Measurements from ENCODE around the gene SH2D2A. TPM values are rescaled to one million over a fixed set of nuclear protein-coding genes. Genes with fewer than 3 reads are reported as not detected.

Gene SH2D2A
- total RNA-seq, 1 experiment from 2014 or later = 4.9 TPM

DNA sequence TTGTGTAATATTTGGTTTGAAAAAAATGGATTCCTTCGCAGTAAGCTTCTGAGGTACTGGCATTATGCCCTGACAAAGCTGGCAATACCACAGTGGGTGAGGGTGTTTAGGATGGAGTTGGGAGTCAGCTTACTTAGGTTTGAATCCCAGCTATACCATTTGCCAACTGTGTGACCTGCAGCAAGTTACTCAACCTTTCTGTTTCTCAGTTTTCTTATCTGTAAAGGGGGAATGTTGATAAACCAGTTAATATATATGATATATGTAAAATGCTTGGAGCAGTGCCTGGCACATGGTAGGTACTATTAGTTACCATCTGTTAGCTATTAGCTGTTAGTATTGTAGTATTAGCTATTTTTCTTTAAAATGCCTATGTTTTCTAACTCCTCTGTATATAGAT is 60.3 kb downstream of the SH2D2A start:
- ChIA-PET CTCF (interaction anchor here (0.6 to 2.2 kb wide), 4 partner anchors 28 to 337 kb away, joined by 3 to 5 read pairs (median 4); partner anchors contain the start of gene METTL25B), POLR2A (interaction anchor here (0.6 kb wide), 1 partner anchor 16 kb away, joined by 4 read pairs; the partner anchor contains the start of gene MRPL24)
- ATAC-seq = no peak

More for the DNA sequence above, 60.3 kb downstream of the SH2D2A start:
- H3K4me3 Mint-ChIP-seq = no peak overlapping the region
- no peak overlapping the region for H3K27ac Mint-ChIP-seq
- no peaks in the 10 kb centered on the region for H3K9me3 Mint-ChIP-seq
- peaks cover 14% of the 10 kb centered on the region for H3K4me1 Mint-ChIP-seq
- TF ChIP-seq ZSCAN18 (CRISPR knock-in tag; IDR thresholded peaks at IDR 0.05) (no peak), HMGA2 (CRISPR knock-in tag; IDR thresholded peaks at IDR 0.05) (no peak), ZBTB21 (CRISPR knock-in tag; IDR thresholded peaks at IDR 0.05; ENCODE audit: borderline replicate concordance) (no peak), NFATC4 (CRISPR knock-in tag; IDR thresholded peaks at IDR 0.05) (no peak), FOXP4 (CRISPR knock-in tag; IDR thresholded peaks at IDR 0.05) (no peak), GRHL2 (CRISPR knock-in tag; IDR thresholded peaks at IDR 0.05; ENCODE audit: insufficient replicate concordance, severe bottlenecking) (no peak), IRF2 (CRISPR knock-in tag; IDR thresholded peaks at IDR 0.05; ENCODE audit: borderline replicate concordance, low read depth) (no peak), SMAD4 (CRISPR knock-in tag; IDR thresholded peaks at IDR 0.05) (no peak), ATF6 (CRISPR knock-in tag; IDR thresholded peaks at IDR 0.05) (no peak), AR (CRISPR knock-in tag; IDR thresholded peaks at IDR 0.05) (no peak), SMAD3 (CRISPR knock-in tag; IDR thresholded peaks at IDR 0.05; ENCODE audit: borderline replicate concordance) (no peak), SP1 (CRISPR knock-in tag; conservative IDR thresholded peaks at IDR 0.05) (no peak), CBFB (CRISPR knock-in tag; IDR thresholded peaks at IDR 0.05; ENCODE audit: low read depth) (no peak)
- H3K36me3 Mint-ChIP-seq = no peaks in the 10 kb centered on the region
- no peak for DNase-seq (ENCODE audit: low spot score)
- no peaks in the 10 kb centered on the region for H3K27me3 Mint-ChIP-seq (ENCODE audit: low read depth)

Other genes starting within 250 kb of the SH2D2A start
- gene IQGAP3, start 244.3 kb downstream of the SH2D2A start, total RNA-seq (2021) = 30.8 to 33.3 TPM (median 33.3 TPM) in 3 replicates
- gene TTC24, start 237.1 kb downstream of the SH2D2A start, total RNA-seq (2021) = 0.09 to 0.20 TPM (median 0.11 TPM) in 3 replicates
- gene NAXE, start 225.1 kb downstream of the SH2D2A start, total RNA-seq (2021) = 81.6 to 98.1 TPM (median 92.8 TPM) in 3 replicates
- gene GPATCH4, start 215.4 kb downstream of the SH2D2A start, total RNA-seq (2021) = 37.1 to 50.1 TPM (median 38.2 TPM) in 3 replicates
- 1.1 to 1.3 TPM (median 1.2 TPM) in 3 replicates for gene HAPLN2, start 197.4 kb downstream of the SH2D2A start, total RNA-seq (2021)
- 2.5 to 3.7 TPM (median 3.6 TPM) in 3 replicates for gene BCAN, start 174.7 kb downstream of the SH2D2A start, total RNA-seq (2021)
- gene NES, start 139.4 kb downstream of the SH2D2A start, total RNA-seq (2021) = 103 to 127 TPM (median 104 TPM) in 3 replicates
- 135 to 195 TPM (median 186 TPM) in 3 replicates for gene CRABP2, start 111.3 kb downstream of the SH2D2A start, total RNA-seq (2021)
- gene METTL25B, start 88.4 kb downstream of the SH2D2A start, total RNA-seq (2021) = 32.0 to 41.0 TPM (median 37.9 TPM) in 3 replicates
- 37.2 to 43.8 TPM (median 42.2 TPM) in 3 replicates for gene ISG20L2, start 88.1 kb downstream of the SH2D2A start, total RNA-seq (2021)
- gene MRPL24, start 75.8 kb downstream of the SH2D2A start, total RNA-seq (2021) = 35.1 to 37.4 TPM (median 35.2 TPM) in 3 replicates
- gene HDGF, start 65.2 kb downstream of the SH2D2A start, total RNA-seq (2021) = 301 to 339 TPM (median 318 TPM) in 3 replicates
- 97.4 to 98.5 TPM (median 98.0 TPM) in 3 replicates for gene PRCC, start 49.3 kb downstream of the SH2D2A start, total RNA-seq (2021)
- gene INSRR, start 42.3 kb upstream of the SH2D2A start, total RNA-seq (2021) = 0.05 to 0.11 TPM in 2 of 3 replicates, not detected in the other
- gene NTRK1, start 44.0 kb upstream of the SH2D2A start, total RNA-seq (2021) = 0.23 to 0.42 TPM (median 0.23 TPM) in 3 replicates
- 0.89 to 1.6 TPM (median 1.0 TPM) in 3 replicates for gene PEAR1, start 76.9 kb upstream of the SH2D2A start, total RNA-seq (2021)
- gene LRRC71, start 103.8 kb upstream of the SH2D2A start, total RNA-seq (2021) = 0.18 to 0.30 TPM (median 0.22 TPM) in 3 replicates
- 31.8 to 38.1 TPM (median 32.8 TPM) in 3 replicates for gene ARHGEF11, start 228.9 kb upstream of the SH2D2A start, total RNA-seq (2021)

All from WTC11 (cell line).